GM18858 (cell line): Measurements from ENCODE around the gene ZBTB37.
"Not testable (repeated sequence)": the region's sequence is repeated elsewhere in the genome, so short reads cannot be mapped to it uniquely, and the experiment has no call there.

ENCODE experiments used
- ATAC-seq: cut with Tn5 transposase; IDR thresholded peaks from one replicate; pipeline ENCODE4 v1.9.1; 2021; ENCODE audit not compliant: unreplicated experiment

Gene ZBTB37

DNA sequence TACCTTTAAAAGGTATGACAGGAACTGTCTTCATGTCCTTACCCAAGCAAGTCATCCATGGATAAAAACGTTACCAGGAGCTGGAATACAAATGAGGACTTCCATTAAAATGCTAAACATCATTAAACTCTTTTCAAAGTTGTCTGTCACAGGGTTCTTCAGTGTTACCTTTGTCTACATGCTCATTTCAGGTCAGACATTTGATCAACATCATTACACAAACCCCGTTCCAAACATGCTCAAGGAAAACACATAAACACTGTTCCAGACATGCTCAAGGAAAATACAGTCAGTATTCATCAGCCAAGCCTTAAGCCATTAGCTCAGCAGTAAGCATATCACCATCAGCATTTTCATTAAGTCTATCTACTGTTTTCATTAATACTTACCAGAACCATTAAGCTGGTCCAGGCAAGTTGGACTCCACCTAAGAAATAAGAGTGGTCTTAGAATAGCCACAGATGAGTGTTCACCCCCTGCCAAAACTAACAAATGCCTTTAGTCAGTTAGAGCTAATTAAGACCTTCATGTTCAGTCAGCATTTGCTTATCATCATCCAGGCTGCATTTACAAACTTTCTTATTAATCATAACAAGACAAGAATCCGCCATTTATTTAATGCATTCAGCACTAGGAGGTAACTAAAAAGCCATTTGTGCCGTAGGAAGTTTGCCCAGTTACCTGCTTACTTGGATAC is 2.6 kb upstream of the ZBTB37 start:
- ATAC-seq = no peak

GRCh38 chr1:173866413-173867115 is 1.6 kb upstream of the ZBTB37 start:
- ATAC-seq = no peak

DNA sequence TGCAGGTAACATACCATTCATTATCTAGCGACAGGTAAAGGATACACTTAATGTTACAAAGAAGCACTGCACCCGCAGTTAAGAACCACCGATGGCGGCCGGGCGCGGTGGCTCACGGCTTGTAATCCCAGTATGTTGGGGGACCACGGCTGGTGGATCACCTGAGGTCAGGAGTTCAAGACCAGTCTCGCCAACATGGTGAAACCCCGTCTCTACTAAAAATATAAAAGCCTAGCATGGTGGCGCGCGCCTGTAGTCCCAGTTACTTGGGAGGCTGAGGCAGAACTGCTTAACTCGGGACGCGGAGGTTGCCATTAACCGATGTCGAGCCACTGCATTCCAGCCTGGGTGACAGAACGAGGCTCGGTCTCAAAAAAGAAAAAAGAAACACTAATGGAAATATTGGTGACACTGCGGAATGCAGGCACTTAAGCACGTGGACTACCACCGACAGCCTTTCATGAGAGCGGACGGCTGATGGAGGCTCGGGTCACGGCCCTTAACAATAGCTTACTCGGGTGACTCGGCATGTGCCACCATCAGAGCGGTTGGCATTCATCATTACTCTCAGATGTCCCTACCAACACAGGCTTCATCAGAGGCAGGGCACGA is 933 bp upstream of the ZBTB37 start:
- no peak for ATAC-seq

GRCh38 chr1:173867753-173868265 is 371 bp upstream of the ZBTB37 start, which contains the start of gene GAS5:
Gene GAS5, minus strand, starts transcription at chr1:173867989.
- peak; percentile 65 for ATAC-seq

GRCh38 chr1:173869021-173869359 is 810 bp downstream of the ZBTB37 start:
- ATAC-seq = no peak

DNA sequence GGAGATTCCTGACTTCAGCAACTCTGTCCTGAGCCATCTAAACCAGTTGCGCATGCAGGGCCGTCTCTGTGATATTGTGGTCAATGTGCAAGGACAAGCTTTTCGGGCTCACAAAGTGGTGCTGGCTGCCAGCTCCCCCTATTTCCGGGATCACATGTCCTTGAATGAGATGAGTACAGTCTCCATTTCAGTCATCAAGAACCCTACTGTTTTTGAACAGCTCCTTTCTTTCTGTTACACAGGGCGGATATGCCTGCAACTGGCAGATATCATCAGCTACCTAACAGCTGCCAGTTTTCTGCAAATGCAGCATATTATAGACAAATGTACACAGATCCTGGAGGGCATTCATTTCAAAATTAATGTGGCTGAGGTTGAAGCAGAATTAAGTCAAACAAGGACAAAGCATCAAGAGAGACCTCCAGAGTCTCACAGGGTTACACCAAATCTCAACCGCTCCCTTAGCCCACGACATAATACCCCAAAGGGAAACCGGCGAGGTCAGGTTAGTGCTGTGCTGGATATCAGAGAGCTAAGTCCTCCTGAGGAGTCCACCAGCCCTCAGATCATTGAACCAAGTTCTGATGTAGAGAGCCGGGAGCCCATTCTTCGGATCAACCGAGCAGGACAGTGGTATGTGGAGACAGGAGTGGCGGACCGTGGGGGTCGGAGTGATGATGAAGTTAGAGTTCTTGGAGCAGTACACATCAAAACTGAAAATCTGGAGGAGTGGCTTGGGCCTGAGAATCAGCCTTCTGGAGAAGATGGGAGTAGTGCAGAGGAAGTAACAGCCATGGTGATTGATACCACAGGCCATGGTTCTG is 2.3 kb downstream of the ZBTB37 start:
- peak; percentile 26 for ATAC-seq

DNA sequence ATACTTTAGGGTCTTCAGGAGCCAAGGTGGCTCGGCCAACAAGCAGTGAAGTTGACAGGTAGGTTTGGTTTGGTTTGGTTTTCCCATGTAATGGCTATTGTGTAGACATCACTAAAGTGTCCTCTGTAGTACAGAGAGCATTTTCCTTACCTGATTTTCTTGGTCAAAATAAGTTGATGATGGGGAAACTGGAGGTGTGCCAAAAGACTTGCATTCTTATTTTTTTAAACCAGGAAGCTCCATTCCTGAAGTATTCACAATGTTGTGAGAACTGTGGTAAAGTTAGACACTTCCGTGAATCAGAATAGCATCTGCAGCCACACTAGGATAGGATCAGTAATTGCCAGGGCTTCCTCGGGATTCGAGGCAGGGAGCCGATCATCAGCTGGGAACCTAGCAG is 2.9 kb downstream of the ZBTB37 start:
- ATAC-seq = no peak

DNA sequence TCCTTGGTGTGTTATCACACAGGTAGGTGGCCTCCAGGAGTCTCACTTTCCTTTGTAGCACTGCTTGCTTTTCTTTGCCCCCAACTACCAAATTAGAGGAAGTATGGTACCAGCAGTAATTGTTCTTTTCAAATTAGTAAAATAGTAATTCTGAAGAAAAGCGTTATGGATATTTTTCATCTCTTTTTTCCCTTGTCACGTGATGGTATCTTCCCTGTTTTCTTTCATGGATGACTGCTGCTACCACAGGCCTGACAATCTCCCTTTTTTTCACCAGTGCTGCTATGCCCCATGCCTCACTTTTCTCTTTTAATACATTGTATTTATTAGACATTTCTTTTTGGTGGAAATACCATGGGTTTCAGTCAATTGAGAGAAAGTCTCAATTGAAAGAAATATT is 3.3 kb downstream of the ZBTB37 start:
- no peak for ATAC-seq

DNA sequence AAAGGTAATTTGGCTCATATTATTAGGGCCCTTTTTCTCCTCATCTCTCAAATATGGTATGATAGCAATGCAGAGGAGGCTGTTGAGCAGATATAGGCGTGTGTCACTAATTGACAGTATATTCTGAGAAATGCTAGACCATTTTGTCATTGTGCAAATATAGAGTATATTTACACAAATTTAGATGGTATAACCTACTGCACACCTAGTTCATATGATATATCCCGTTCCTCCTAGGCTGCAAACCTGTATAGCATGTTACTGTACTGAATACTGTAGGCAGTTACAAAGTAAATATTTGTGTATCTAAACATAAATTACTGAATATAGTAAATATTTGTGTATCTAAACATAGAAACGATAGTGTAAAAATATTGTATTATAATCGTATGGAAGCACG is 8.6 kb downstream of the ZBTB37 start:
- no peak for ATAC-seq

GRCh38 chr1:173878251-173878650 is 10.1 kb downstream of the ZBTB37 start:
- ATAC-seq = no peak

DNA sequence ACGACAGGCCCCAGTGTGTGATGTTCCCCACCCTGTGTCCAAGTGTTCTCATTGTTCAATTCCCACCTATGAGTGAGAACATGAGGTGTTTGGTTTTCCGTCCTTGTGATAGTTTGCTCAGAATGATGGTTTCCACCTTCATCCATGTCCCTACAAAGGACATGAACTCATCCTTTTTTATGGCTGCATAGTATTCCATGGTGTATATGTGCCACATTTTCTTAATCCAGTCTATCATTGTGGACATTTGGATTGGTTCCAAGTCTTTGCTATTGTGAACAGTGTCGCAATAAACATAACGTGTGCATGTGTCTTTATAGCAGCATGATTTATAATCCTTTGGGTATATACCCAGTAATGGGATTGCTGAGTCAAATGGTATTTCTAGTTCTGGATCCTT is 12.9 kb downstream of the ZBTB37 start:
- ATAC-seq = not testable (repeated sequence)

- no peak for ATAC-seq
Measured at GRCh38 chr1:173884701-173885100, 16.5 kb downstream of the ZBTB37 start.

- no peak for ATAC-seq
Measured at GRCh38 chr1:173886746-173887611, 18.8 kb downstream of the ZBTB37 start.

DNA sequence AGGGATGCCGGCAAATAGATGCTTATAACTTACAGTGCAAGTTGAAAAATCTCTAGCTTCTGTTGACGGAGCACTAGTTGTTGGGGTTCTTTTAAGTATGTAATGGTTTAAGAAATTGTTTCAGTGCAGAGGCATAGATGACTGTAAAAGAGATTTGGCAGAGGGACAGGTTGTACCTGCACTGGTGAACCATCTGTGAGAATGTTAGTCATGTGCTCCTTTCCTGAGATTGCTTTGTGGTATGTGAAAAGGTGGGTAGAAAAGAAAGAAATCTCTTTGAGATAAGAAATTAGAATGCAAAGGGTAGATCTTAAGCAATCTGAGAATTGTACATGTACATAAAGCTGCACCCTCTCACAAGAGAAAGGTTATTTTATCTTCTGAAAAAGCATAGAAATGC is 19.4 kb downstream of the ZBTB37 start:
- no peak for ATAC-seq

DNA sequence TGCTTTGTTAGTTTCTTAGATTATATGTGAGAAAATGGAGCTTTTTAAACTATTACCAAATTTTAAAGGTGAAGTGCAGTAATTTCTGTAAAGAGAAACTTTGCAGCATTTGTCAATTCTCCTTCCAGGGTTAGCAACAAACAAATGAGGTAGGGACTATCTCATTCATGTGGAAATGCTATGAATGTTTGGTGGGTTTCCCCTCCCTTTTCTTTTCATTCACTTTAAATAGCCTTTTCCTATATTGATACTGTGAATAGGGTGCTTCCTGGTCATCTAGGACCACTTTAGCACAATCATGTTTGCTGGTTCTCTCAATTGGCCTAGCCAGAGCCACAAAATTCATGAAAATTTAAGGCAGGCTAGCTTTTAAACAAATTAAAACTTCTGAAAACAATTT is 20.6 kb downstream of the ZBTB37 start:
- no peak for ATAC-seq

- no peak for ATAC-seq
Measured at GRCh38 chr1:173889885-173890284, 21.7 kb downstream of the ZBTB37 start.

DNA sequence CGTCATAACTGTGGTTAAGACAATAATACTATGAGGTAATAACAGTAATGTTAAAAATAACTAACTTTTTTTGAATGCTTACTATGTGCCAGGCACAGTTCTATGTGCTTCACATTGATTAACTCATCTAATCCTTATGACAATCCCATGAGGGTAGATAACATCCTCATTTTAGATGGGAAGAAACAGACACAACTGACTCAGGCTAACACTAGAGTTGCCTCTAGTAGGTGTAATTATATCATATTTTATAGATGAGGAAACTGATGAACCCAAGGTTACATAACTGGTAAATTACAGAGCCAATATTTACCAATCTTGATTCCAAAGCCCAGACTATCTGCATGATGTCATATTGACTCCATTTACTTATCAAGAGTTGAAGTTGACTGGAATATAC is 25.4 kb downstream of the ZBTB37 start:
- ATAC-seq = no peak

GRCh38 chr1:173894189-173894588 is 26.0 kb downstream of the ZBTB37 start:
- no peak for ATAC-seq

DNA sequence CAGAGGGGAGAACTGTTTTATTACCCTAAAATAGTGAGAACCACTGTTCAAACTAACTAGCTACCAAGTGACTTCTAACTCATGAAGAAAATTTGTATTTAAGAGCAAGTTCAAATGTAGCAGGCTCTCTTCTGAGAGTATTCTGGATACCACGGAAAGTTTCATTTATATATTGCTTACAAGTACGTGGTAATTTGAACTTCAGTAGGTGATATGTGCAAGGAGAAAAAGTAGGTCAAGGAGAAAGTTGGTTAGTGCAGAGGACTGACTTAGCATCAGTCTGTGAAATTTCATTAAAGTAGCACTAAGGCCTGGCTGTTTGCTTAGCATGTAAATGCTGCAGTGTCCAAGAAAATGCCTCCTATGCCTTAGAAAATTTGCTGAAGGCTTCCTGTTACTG is 32.2 kb downstream of the ZBTB37 start:
- no peak for ATAC-seq

DNA sequence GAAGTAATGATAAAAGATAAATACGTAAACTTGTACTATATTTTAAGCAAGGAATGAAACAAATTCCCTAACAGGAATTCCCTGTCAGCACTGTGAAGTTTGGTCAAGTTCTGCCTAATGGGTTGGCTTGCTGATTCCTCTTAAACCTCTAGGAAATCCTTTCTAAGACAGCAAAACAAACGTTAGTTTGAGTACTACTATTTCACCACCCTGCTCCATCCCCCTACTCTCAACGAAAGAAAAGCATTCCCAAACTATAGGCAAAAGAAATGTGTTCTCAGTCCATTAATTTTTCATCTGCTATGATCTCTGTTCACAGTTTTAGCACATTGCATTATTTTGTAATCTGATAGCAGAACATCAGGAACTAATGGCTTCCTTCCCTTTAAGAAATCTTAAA is 32.8 kb downstream of the ZBTB37 start:
- ATAC-seq = no peak
